ENCODE measurements around the gene PLCB4. TPM values are rescaled to one million over a fixed set of nuclear protein-coding genes. Genes with fewer than 3 reads are reported as not detected.

PLCB4 gene
- total RNA-seq, 1 experiment from 2014 or later = 10.1 TPM

- no peaks in the 10 kb centered on the region for H3K36me3 Mint-ChIP-seq (ENCODE audit: insufficient read depth in 1 of 3, low read depth in 3 of 3)
- peaks cover 13 to 16% of the 10 kb centered on the region in 2 experiments for H3K4me1 Mint-ChIP-seq
- Histone ChIP-seq H2BK5ac (ENCODE audit: insufficient read length, low read length) (no peak overlapping the region), H2BK12ac (ENCODE audit: insufficient read length, low read depth, low read length) (no peak overlapping the region), H2BK120ac (ENCODE audit: low read depth, low read length, poor library complexity, severe bottlenecking) (no peak overlapping the region), H2AFZ (ENCODE audit: low read length) (no peak overlapping the region), H4K5ac (ENCODE audit: insufficient read length, low read depth, low read length) (no peak overlapping the region), H3K4me2 (ENCODE audit: insufficient read depth, insufficient read length, low read length) (no peak overlapping the region), H3K4me1 (ENCODE audit: insufficient read depth, low read length) (no peaks in the 10 kb centered on the region; the same call in 1 of the 2 replicates), H3K79me2 (ENCODE audit: insufficient read depth, low read length) (no peaks in the 10 kb centered on the region), H4K91ac (ENCODE audit: insufficient read length, low read depth, low read length) (no peak overlapping the region), H3K9ac (ENCODE audit: extremely low read depth, insufficient read length, low read length) (no peak overlapping the region), H3K56ac (ENCODE audit: insufficient read length, low read depth, low read length) (no peak overlapping the region), H3K4ac (ENCODE audit: low read depth, low read length) (no peak overlapping the region), H3K14ac (ENCODE audit: insufficient read depth, low read length) (no peak overlapping the region), H3K23ac (ENCODE audit: insufficient read length, low read depth, low read length) (no peak overlapping the region), H3T11ph (ENCODE audit: low read length) (no peak overlapping the region), H3K23me2 (ENCODE audit: insufficient read length, low read depth, low read length, poor library complexity, severe bottlenecking) (peaks cover 3% of the 10 kb centered on the region), H3K27me3 (ENCODE audit: insufficient read depth, low read length) (peaks cover 36% of the 10 kb centered on the region; the same call in 1 of the 2 replicates), H4K20me1 (ENCODE audit: control insufficient read depth, insufficient read depth, insufficient read length) (no peaks in the 10 kb centered on the region), H2AK5ac (ENCODE audit: insufficient read length, low read length) (no peak overlapping the region), H2BK20ac (ENCODE audit: low read depth, low read length, poor library complexity, severe bottlenecking) (no peak overlapping the region), H2BK15ac (ENCODE audit: low read depth, low read length) (no peak overlapping the region), H3K27ac (ENCODE audit: insufficient read length, low read depth, low read length) (no peak overlapping the region), H3K79me1 (ENCODE audit: insufficient read depth, low read depth, low read length, poor library complexity, severe bottlenecking) (no peaks in the 10 kb centered on the region), H3K18ac (ENCODE audit: insufficient read length, low read depth, low read length) (no peak overlapping the region), H4K8ac (replicated peaks; ENCODE audit: insufficient read length, low read depth, low read length) (no peak overlapping the region), H3K9me3 (ENCODE audit: control insufficient read depth, low read depth, low read length) (no peaks in the 10 kb centered on the region)
- no peak overlapping the region for H3K4me3 Mint-ChIP-seq
- H3K27ac Mint-ChIP-seq = no peak overlapping the region
- TF ChIP-seq CTCF (conservative IDR thresholded peaks at IDR 0.05) = peak; percentile 54
- H3K27me3 Mint-ChIP-seq (ENCODE audit: low read depth) = peaks cover 64% of the 10 kb centered on the region
- WGBS (ENCODE audit: extremely low coverage, insufficient read length, low lambda C conversion rate) = no CpG with 5 or more reads among the region's 9 CpGs
- H3K9me3 Mint-ChIP-seq = peaks cover 1 to 4% of the 10 kb centered on the region in 2 experiments; a peak in 1 of 5 replicates
- peak; percentile 48 for DNase-seq
Observed at GRCh38 chr20:9503526-9504245, 434.8 kb downstream of the PLCB4 start.
